Left lung (tissue), 10 donors: ENCODE data around the gene RGS7. TPM values are rescaled to one million over a fixed set of nuclear protein-coding genes. Genes with fewer than 3 reads are reported as not detected.
"Not testable (repeated sequence)": the region's sequence is repeated elsewhere in the genome, so short reads cannot be mapped to it uniquely, and the experiment has no call there.

ENCODE experiments used
- ATAC-seq: fragments of 200-7000 bp; cut with Tn5 transposase; one replicate; pipeline ENCODE4 v1.9.1; 2020; ENCODE audit warnings: moderate library complexity
- DNase-seq, 4 donors: peaks; one replicate each; pipeline ENCODE4 v3.0.0-alpha.2; 2013 to 2020
- H3K27ac ChIP-seq, 2 donors: fragments of 200-600 bp; sonication (generic) in 1 of 2; one replicate each; pipeline versions ENCODE4 v1.5.0 to v1.8.0; 2020 to 2021
- H3K27me3 ChIP-seq, 2 donors: fragments of 200-600 bp; sonication (generic) in 1 of 2; one replicate each; pipeline versions ENCODE4 v1.5.0 to v1.8.0; 2020 to 2021
- H3K36me3 ChIP-seq, 2 donors: fragments of 200-600 bp; sonication (generic) in 1 of 2; one replicate each; pipeline versions ENCODE4 v1.5.0 to v1.8.0; 2020 to 2021
- H3K4me1 ChIP-seq, 2 donors: fragments of 200-600 bp; one replicate each; pipeline ENCODE4 v1.8.0; 2021
- H3K4me3 ChIP-seq, 2 donors: fragments of 200-600 bp; sonication (generic) in 1 of 2; one replicate each; pipeline versions ENCODE4 v1.5.0 to v1.8.0; 2020 to 2021; ENCODE audit warnings: mild to moderate bottlenecking in 1 of 2
- H3K9me3 ChIP-seq, 2 donors: fragments of 200-600 bp; sonication (generic) in 1 of 2; one replicate each; pipeline versions ENCODE4 v1.5.0 to v1.8.0; 2020 to 2021
- intact Hi-C, 2 donors: fragments of 100-400 bp; cut with DNase I; formaldehyde crosslinking; loops; one replicate each; pipeline versions ENCODE4 v1.11.2 to v1.14.2; 2022
- polyA plus RNA-seq, 6 donors: library from polyadenylated mRNA; unstranded; fragments of 120-200 nt; gene quantifications; one replicate each; pipeline ENCODE4 v1.2.1, GENCODE V29; 2013; ENCODE audit not compliant: insufficient read length in 6 of 6
- total RNA-seq, 2 donors: library from RNA; stranded (reverse); fragmentation: NEBNext Ultra II Directional; extraction: Animal tissue kit (Norgen Biotek cat#: 25700); gene quantifications; one replicate each; pipeline ENCODE4 v1.2.1, GENCODE V29; 2021
- TF ChIP-seq, protein P1 (sequence below), 2 donors: fragments of 200-600 bp; sonication (generic) in 1 of 2; IDR thresholded peaks; one replicate each; pipeline versions ENCODE4 v1.5.0 to v1.8.0; 2021; ENCODE audit warnings: antibody characterized with exemption in 2 of 2
- donor health status: DM: no; HTN: yes; CAD: no.
- donor health status: DM: no; HTN: no; CAD: no.

Gene RGS7
- total and polyA plus RNA-seq, 8 donors = 0.11 to 0.43 (median 0.30) TPM; not detected in 2

DNA sequence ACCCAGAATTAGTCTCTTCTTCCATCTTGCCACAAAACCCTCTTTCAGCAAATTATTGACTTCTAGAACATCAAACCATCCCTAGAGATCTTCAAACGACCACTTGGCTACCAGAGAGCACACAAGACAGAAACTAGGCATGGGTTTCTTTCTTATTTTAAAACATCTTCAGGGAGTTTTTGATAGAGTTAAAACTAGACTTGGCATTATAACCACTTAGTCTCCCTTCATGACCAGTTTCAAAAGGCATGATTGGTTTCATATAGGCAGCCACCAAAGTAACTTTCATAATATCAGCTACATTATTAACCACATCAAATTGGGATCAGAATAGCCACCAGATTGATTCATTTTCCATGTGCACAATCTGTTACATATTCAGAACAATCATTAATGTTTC is 376.7 kb downstream of the RGS7 start:
- H3K9me3 ChIP-seq = no peaks in the 10 kb centered on the region
- no peaks in the 10 kb centered on the region for H3K27me3 ChIP-seq
- ATAC-seq = no peak
- intact Hi-C loops = no loop called here
- DNase-seq = no peak
- H3K4me3 ChIP-seq = no peak overlapping the region
- no peaks in the 10 kb centered on the region for H3K36me3 ChIP-seq
- H3K27ac ChIP-seq = no peak overlapping the region
- TF ChIP-seq, protein P1, sequence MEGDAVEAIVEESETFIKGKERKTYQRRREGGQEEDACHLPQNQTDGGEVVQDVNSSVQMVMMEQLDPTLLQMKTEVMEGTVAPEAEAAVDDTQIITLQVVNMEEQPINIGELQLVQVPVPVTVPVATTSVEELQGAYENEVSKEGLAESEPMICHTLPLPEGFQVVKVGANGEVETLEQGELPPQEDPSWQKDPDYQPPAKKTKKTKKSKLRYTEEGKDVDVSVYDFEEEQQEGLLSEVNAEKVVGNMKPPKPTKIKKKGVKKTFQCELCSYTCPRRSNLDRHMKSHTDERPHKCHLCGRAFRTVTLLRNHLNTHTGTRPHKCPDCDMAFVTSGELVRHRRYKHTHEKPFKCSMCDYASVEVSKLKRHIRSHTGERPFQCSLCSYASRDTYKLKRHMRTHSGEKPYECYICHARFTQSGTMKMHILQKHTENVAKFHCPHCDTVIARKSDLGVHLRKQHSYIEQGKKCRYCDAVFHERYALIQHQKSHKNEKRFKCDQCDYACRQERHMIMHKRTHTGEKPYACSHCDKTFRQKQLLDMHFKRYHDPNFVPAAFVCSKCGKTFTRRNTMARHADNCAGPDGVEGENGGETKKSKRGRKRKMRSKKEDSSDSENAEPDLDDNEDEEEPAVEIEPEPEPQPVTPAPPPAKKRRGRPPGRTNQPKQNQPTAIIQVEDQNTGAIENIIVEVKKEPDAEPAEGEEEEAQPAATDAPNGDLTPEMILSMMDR (IDR thresholded peaks at IDR 0.05) = no peak
- H3K4me1 ChIP-seq = no peaks in the 10 kb centered on the region

DNA sequence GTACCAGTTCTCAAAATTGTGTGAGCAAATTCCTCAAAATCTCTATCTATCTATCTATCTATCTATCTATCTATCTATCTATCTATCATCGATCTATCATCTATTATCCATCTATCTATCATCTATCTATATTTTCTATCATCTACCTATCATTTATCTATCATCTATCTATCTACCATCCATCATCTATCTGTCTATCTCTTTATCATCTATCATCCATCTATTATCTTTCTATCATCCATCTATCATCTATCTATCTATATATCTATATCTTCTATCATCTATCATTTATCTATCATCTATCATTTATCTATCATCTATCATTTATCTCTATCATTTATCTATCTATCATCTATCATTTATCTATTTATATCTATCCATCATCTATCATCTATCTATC is 380.3 kb downstream of the RGS7 start:
- intact Hi-C loops = no loop called here
- Histone ChIP-seq H3K36me3 (no peaks in the 10 kb centered on the region), H3K4me3 (no peak overlapping the region), H3K27me3 (no peaks in the 10 kb centered on the region), H3K9me3 (peaks cover 0 to 4% of the 10 kb centered on the region in 2 donors), H3K27ac (no peak overlapping the region), H3K4me1 (no peaks in the 10 kb centered on the region)
- DNase-seq = no peak
- TF ChIP-seq, protein P1 (IDR thresholded peaks at IDR 0.05) = no peak
- no peak for ATAC-seq

DNA sequence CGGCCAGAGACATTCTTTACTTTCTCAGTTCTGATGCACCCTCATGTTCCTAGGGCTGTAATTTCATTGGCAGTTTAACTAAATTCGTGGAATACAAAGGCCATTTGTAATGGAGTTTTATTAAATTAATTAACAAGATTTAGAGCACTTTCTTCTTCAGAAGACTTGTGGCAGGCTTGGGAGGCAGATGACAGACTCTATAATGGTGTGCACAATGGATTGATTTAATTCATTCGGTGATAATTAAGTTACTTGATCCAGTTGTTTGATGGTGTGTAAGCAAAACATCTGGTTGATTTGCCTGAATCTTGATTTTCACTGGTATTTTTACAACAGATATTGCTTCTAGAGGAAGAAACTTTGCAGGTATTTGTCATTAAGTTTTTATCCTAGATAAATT is 383.1 kb downstream of the RGS7 start:
- Histone ChIP-seq H3K9me3 (peaks cover 0 to 4% of the 10 kb centered on the region in 2 donors), H3K27me3 (no peaks in the 10 kb centered on the region), H3K4me1 (no peaks in the 10 kb centered on the region), H3K4me3 (no peak overlapping the region), H3K36me3 (no peaks in the 10 kb centered on the region), H3K27ac (no peak overlapping the region)
- ATAC-seq = no peak
- DNase-seq = no peak
- TF ChIP-seq, protein P1 (IDR thresholded peaks at IDR 0.05) = no peak
- intact Hi-C loops = no loop called here

DNA sequence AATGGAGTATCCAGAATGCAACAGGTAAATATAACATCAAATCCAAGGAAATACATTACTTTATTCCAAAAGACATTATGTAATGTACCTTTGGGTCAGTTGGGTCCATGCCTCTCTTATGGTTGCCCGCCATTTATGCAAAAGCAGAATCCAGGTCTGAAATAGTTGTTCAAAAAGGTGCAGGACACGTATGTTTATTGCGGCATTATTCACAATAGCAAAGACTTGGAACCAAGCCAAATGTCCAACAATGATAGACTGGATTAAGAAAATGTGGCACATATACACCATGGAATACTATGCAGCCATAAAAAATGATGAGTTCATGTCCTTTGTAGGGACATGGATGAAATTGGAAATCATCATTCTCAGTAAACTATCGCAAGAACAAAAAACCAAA is 384.9 kb downstream of the RGS7 start:
- ATAC-seq, DNase-seq, H3K27me3 ChIP-seq, H3K4me1 ChIP-seq, H3K9me3 ChIP-seq, H3K36me3 ChIP-seq, intact Hi-C loops, H3K27ac ChIP-seq, H3K4me3 ChIP-seq: not testable (repeated sequence)

DNA sequence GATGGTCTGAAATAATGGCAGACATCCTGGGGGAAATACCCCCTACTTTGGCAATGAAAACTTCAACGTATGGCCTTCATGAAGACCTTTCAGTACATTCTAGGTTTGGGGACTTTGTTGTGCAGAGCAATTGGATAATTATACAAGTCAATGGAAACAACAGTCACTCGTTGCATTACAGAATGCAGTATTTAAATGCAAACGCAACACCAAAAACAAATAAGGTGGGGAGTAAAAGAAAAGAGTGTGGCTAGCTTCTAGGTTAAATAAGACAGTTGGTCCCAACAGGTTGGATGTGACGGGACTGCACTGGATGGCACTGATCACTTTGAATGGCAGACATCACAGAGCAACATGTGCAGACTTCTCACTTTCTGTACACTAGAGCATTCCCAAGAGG is 386.8 kb downstream of the RGS7 start:
- Histone ChIP-seq H3K4me3 (no peak overlapping the region), H3K4me1 (no peaks in the 10 kb centered on the region), H3K36me3 (no peaks in the 10 kb centered on the region), H3K27ac (no peak overlapping the region), H3K27me3 (no peaks in the 10 kb centered on the region), H3K9me3 (peaks cover 0 to 4% of the 10 kb centered on the region in 2 donors)
- no peak for ATAC-seq
- intact Hi-C loops = no loop called here
- DNase-seq = no peak
- TF ChIP-seq, protein P1 (IDR thresholded peaks at IDR 0.05) = no peak

DNA sequence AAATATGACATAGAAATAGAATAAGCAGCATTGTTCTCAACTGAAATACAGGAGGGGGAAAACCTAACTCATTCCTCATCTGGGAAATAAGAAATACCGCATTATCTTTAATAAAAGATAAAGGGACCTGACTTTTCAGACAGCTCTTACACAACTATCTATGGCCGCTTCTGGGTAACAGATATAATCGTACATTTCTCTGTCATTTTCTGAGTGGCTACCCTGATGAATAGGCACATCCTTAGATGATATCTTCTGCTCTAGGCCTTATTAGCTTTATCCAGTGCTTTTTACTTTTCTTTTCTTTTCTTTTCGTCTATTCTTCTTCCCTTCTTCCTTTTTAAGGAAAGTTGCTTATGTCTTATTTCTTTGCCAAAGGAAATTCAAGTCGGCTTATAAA is 388.1 kb downstream of the RGS7 start:
- TF ChIP-seq, protein P1 (IDR thresholded peaks at IDR 0.05) = no peak
- no peaks in the 10 kb centered on the region for H3K36me3 ChIP-seq
- H3K4me3 ChIP-seq = no peak overlapping the region
- intact Hi-C loops = no loop called here
- no peaks in the 10 kb centered on the region for H3K27me3 ChIP-seq
- H3K4me1 ChIP-seq = no peaks in the 10 kb centered on the region
- DNase-seq (no peak), ATAC-seq (no peak)
- H3K9me3 ChIP-seq = peaks cover 0 to 4% of the 10 kb centered on the region in 2 donors
- H3K27ac ChIP-seq = no peak overlapping the region
